Upper lobe of right lung (tissue), 1 donor: ENCODE results near the gene TARS3. TPM values are rescaled to one million over a fixed set of nuclear protein-coding genes. Genes with fewer than 3 reads are reported as not detected.
A peak's percentile ranks its signal among the peaks of the same experiment; 100 is the strongest.
"Not testable (repeated sequence)": the region's sequence is repeated elsewhere in the genome, so short reads cannot be mapped to it uniquely, and the experiment has no call there.

Experiments used
- ATAC-seq: fragments of 200-7000 bp; cut with Tn5 transposase; one replicate; pipeline ENCODE4 v1.9.1; 2020; ENCODE audit warnings: mild to moderate bottlenecking, moderate library complexity
- DNase-seq: peaks from one replicate; pipeline ENCODE4 v3.0.0-alpha.2; 2020
- H3K27ac ChIP-seq: fragments of 200-600 bp; one replicate; pipeline ENCODE4 v1.8.0; 2022
- H3K27me3 ChIP-seq: fragments of 200-600 bp; one replicate; pipeline ENCODE4 v1.8.0; 2022; ENCODE audit warnings: mild to moderate bottlenecking
- H3K36me3 ChIP-seq: fragments of 200-600 bp; one replicate; pipeline ENCODE4 v1.8.0; 2022
- H3K4me1 ChIP-seq: fragments of 200-600 bp; one replicate; pipeline ENCODE4 v1.8.0; 2022
- H3K4me3 ChIP-seq: fragments of 200-600 bp; one replicate; pipeline ENCODE4 v1.8.0; 2022; ENCODE audit warnings: mild to moderate bottlenecking
- H3K9me3 ChIP-seq: fragments of 200-600 bp; one replicate; pipeline ENCODE4 v1.8.0; 2022
- intact Hi-C: fragments of 100-400 bp; cut with DNase I; formaldehyde crosslinking; loops from one replicate; pipeline ENCODE4 v1.11.0; 2022
- long read RNA-seq: library from polyadenylated mRNA; unstranded; transcript quantifications from one replicate; pipeline ENCODE4 v2.0.0, GENCODE V29; 2021
- total RNA-seq: library from RNA; stranded (reverse); fragmentation: NEBNext Ultra II Directional; extraction: Animal tissue kit (Norgen Biotek cat#: 25700); gene quantifications from one replicate; pipeline ENCODE4 v1.2.1, GENCODE V29; 2021
- TF ChIP-seq, protein P1 (sequence below): fragments of 200-600 bp; IDR thresholded peaks from one replicate; pipeline ENCODE4 v1.8.0; 2022; ENCODE audit warnings: antibody characterized with exemption
- donor health status: DM: no; HTN: yes; CAD: no; lungs with severe emphysema.

The TARS3 gene
- total RNA-seq = 12.0 TPM
- long read RNA-seq, transcript TARSL2-201 (19 exons, 3,610 nt) = major isoform, 8 of 22 reads
- long read RNA-seq, partial matches to known transcripts = 3 of 22 reads
- long read RNA-seq, other reads (novel, unspliced or antisense) = 11 of 22 reads

DNA sequence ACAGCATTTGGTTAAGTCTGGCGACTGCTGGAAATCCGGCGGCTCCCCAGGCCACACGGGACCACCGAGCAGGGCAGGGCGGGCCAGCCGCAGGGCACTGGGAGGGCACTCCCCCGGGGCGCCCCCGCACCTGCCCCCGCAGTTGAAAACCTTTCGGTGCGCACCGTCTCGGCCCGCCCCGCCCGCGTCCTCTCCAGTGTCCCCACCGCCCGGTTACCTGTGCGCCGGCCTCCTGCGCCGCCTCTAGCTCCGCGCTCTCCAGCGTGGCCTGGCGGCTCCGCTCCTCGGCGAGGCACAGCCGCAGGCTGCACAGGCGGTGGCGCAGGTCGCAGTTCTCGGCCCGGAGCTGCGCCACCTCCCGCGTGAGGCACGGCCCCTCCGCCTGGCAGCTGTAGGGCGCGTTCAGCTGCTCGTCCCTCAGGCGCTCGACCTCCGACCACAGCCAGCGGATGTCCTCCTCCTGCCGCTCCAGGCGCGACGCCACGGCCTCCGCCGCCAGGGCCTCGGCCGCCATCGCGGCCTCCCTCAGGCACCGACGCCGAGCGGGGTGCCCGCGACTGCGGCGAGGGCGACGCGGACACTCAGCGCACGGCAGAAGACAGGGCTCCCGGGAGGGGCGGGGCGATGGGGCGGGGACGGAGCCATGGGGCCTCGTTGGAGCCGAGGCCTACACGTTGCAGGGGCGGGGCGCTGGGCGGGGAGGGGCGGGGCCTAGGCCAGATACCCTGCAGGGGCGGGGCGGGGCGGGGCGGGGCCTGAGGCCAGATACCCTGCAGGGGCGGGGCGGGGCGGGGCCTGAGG lies at the start of gene TARS3:
TARS3 (minus strand) TSS at position 600 of the 801 bp plus-strand sequence; CDS start at position 514, 86 bp downstream.
- ATAC-seq (peak; percentile 98), DNase-seq (peak; percentile 99)
- H3K4me1 ChIP-seq = peaks cover 7% of the 10 kb centered on the region
- no peaks in the 10 kb centered on the region for H3K27me3 ChIP-seq
- no peaks in the 10 kb centered on the region for H3K9me3 ChIP-seq
- H3K36me3 ChIP-seq = peaks cover 32% of the 10 kb centered on the region
- peak within 1 kb of the TSS; percentile 84 for H3K4me3 ChIP-seq
- intact Hi-C loops = no loop called here
- H3K27ac ChIP-seq = peak within 1 kb of the TSS; percentile 92
- TF ChIP-seq, protein P1, sequence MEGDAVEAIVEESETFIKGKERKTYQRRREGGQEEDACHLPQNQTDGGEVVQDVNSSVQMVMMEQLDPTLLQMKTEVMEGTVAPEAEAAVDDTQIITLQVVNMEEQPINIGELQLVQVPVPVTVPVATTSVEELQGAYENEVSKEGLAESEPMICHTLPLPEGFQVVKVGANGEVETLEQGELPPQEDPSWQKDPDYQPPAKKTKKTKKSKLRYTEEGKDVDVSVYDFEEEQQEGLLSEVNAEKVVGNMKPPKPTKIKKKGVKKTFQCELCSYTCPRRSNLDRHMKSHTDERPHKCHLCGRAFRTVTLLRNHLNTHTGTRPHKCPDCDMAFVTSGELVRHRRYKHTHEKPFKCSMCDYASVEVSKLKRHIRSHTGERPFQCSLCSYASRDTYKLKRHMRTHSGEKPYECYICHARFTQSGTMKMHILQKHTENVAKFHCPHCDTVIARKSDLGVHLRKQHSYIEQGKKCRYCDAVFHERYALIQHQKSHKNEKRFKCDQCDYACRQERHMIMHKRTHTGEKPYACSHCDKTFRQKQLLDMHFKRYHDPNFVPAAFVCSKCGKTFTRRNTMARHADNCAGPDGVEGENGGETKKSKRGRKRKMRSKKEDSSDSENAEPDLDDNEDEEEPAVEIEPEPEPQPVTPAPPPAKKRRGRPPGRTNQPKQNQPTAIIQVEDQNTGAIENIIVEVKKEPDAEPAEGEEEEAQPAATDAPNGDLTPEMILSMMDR = peak; percentile 9

DNA sequence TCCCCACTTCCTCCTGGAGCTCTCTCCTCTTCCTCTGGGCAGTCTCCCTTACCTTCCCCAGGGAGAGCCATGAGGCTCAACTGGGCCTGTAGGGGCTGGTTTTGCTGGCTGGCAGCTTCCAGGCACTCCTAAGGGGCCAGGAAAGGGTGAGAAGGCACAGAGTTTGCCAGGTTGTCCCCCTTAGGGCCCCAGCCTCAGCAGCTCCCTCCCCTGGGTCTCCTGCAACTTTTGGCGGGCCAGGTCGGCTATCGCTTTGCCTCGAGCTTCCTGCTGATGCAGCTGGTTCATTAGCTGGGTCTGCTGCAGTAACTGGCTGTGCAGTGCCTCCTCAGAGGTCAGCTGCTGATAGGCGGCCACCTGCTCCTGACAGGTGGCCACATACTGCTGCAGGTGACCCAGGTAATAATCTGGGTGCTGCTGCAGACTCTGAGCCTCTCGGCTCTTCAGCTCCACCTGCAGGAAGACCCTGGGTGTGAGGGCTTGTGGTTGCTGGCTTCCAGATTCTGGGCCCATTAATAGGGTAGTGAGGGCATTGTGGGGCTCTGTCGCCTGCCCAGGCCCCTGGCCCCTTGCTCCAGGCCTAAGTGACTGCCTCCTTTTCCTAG lies 49.3 kb upstream of the TARS3 start:
- Histone ChIP-seq H3K36me3 (no peaks in the 10 kb centered on the region), H3K4me3 (no peak overlapping the region), H3K9me3 (no peaks in the 10 kb centered on the region), H3K4me1 (no peaks in the 10 kb centered on the region), H3K27me3 (no peaks in the 10 kb centered on the region), H3K27ac (no peak overlapping the region)
- TF ChIP-seq, protein P1 = peak; percentile 7
- DNase-seq (no peak), ATAC-seq (no peak)
- intact Hi-C loops = no loop called here

DNA sequence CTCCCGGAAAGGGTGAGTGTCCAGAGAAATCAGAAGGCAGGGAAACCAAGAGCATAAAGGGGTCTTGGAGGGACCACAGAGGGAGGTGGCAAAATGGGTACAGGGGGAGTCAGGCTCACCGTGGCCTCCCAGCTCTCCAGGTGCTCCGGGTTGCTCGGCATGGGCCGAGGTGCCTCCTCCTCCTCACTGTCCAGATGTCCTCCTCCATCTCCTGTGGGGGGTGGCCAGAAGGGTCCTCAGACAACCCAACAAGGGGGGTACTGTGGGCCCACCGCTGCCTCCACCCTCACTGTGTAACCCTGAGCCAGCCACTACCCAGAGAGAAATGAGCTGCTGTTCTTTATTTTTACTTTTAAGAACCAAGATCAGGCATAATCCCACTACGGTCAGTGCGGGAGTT lies 48.6 kb upstream of the TARS3 start:
- intact Hi-C loops = no loop called here
- Histone ChIP-seq H3K27ac (no peak overlapping the region), H3K9me3 (no peaks in the 10 kb centered on the region), H3K4me3 (no peak overlapping the region), H3K4me1 (no peaks in the 10 kb centered on the region), H3K36me3 (no peaks in the 10 kb centered on the region), H3K27me3 (no peaks in the 10 kb centered on the region)
- DNase-seq (no peak), ATAC-seq (no peak)
- TF ChIP-seq, protein P1 = no peak

DNA sequence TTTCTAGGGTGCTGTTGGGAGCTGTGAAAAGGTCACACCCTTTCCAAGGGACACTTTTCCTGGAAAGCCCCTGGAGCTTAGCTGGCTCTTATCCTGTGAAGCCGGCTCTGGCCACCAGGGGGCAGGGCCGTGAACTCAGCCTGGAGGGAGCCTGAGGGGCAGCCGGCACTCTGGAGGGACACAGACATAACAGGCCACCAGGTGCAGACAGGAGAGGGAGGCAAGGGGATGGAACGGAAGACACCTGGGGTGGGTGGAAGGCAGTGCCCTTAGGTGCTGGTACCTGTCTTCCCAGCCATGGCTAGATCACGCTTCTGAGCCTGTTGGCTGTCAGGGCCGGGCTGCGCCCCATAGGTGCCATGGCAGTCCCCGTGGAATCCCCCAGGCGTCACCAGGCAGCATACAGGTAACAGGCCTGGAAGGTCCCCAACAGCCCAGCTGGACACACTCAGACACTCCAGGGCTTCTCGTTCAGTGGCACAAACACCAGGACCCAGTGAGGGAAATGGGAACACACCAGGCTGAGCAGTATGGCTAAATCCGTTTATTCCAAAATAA lies 42.9 kb upstream of the TARS3 start:
- H3K36me3 ChIP-seq, H3K27ac ChIP-seq, H3K27me3 ChIP-seq, intact Hi-C loops, ATAC-seq, H3K9me3 ChIP-seq, H3K4me1 ChIP-seq, H3K4me3 ChIP-seq, DNase-seq: not testable (repeated sequence)

DNA sequence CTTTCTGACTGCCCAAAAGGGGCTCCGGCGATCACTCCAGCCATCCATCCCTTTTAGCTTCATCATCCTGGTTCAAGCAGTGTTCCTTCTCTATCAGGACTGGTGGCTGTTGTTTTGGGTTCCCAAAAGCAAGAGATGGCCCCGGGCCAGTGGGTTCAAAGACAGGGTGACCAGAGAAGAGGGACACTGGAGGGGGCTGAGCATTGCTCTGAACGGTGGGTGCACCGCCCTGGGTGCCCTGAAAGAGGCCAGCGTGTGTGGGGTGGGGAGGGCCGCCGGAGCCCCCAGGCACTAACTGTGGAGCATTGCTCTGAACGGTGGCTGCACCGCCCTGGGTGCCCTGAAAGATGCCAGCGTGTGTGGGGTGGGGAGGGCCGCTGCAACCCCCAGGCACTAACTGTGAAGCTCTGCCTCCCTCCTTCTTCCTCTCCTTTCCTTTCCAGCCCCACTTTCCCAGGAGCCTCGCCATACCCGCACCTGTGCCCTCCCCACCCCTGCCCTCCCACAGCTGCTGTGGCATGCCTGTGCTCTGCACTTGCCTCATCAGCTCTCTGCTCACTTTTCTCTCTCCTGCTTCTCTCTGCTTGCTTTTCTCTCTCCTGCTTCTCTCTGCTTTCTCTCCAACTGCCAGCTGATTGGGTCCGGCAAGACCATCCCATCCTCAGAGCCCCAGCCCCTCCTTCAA lies 41.6 kb upstream of the TARS3 start:
- intact Hi-C loops = no loop called here
- ATAC-seq = peak; percentile 25
- H3K27me3 ChIP-seq = no peaks in the 10 kb centered on the region
- no peak overlapping the region for H3K4me3 ChIP-seq
- H3K4me1 ChIP-seq = no peaks in the 10 kb centered on the region
- DNase-seq = no peak
- no peaks in the 10 kb centered on the region for H3K36me3 ChIP-seq
- TF ChIP-seq, protein P1 = no peak
- H3K9me3 ChIP-seq = no peaks in the 10 kb centered on the region
- no peak overlapping the region for H3K27ac ChIP-seq

DNA sequence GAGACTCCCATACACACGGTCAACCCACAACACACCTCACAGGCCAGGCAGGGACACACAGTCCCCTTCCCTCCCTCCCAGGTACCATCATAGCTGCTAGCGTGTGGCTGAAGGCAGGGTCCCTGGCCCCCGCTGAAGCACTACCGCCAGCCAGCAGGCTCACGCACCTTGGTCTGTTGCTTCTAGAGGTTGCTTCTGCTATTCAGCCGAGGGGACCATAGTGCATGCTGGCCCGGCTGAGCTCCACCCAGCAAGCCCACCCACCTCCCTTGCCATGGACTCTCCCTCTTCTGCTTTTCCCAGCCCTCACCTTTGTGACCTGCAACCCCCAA lies 41.0 kb upstream of the TARS3 start:
- H3K27ac ChIP-seq, ATAC-seq, DNase-seq, H3K27me3 ChIP-seq, H3K9me3 ChIP-seq, H3K36me3 ChIP-seq, intact Hi-C loops, H3K4me3 ChIP-seq, H3K4me1 ChIP-seq: not testable (repeated sequence)

DNA sequence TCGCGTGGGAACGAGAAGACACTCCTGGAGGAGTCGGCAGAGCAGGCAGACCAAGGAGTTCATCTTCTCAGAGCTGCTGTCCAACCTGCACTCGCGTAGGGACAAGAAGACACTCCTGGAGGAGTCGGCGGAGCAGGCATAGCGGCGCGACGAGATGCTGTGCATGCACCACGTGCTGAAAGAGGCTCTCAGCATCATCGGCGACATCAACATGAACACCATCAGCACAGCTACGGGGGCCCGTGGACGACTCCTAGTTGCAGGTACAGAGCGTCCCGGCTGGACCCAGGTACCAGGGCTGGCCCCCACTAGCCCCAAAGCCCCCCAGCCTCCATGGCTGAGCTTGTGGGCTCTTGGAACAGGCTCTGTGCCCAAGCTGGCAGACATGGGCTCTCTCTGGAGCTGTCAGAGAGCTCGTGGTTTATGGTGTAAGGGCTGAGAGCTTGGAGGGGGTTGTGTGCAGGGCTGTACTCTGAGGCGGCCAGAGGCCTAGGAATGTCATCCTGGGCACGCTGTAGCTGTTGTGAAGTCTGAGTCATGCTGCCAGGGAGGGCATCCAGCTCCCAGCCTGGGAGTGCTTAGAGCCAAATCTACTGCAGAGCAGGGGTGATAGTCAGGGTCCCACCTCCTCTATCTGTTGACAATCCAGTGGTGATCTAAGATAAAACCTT lies 40.5 kb upstream of the TARS3 start:
- H3K36me3 ChIP-seq, intact Hi-C loops, DNase-seq, ATAC-seq, H3K27me3 ChIP-seq, H3K27ac ChIP-seq, H3K4me1 ChIP-seq, H3K4me3 ChIP-seq, H3K9me3 ChIP-seq: not testable (repeated sequence)

DNA sequence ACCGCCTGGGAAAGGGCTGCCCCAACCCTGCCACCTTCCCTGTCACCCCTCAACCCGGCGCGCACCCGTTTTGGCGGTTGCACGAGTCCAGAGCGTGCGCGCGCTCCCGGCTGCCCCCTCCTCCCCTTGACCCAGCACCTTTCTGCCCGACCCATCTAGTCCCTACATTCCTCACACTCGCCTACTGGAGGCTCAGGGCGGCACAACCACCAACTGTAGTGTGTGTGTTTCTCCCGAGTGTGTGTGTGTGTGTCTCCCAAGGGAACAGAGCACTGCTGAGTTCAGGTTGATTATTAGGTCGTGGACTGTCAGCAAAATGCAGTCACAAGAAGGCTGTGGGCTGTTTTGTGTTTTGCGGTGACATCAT lies 22.4 kb upstream of the TARS3 start:
- not testable (repeated sequence) for H3K36me3 ChIP-seq, H3K9me3 ChIP-seq

DNA sequence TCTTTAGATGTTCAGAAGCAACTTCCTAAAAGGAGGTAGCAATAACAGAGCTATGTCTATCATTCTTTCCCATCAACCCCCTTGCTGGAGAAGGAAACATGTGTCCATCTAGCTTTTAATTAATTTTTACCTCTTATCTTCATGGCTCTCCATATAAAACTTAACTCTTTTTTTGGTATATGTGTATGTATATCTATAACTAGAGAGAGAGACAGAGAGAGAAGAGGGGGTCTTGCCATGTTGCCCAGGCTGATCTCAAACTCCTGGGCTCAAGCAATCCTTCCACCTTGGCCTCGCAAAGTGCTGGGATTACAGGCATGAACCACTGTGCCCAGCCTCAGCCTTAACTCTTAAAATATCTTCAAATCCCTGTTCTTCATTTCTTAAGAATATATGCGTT lies 10.6 kb upstream of the TARS3 start:
- H3K9me3 ChIP-seq, DNase-seq, H3K4me1 ChIP-seq, ATAC-seq, H3K4me3 ChIP-seq, H3K36me3 ChIP-seq, intact Hi-C loops, H3K27ac ChIP-seq, H3K27me3 ChIP-seq: not testable (repeated sequence)

More for the DNA sequence above, 22.4 kb upstream of the TARS3 start:
- peak overlapping the region; percentile 55 for H3K4me3 ChIP-seq
- intact Hi-C loops, H3K27me3 ChIP-seq, H3K4me1 ChIP-seq, H3K27ac ChIP-seq, DNase-seq: not testable (repeated sequence)
- peak; percentile 53 for ATAC-seq
